Neural crest cell (in vitro differentiated cells): ENCODE results near the gene ITGAX. TPM values are rescaled to one million over a fixed set of nuclear protein-coding genes. Genes with fewer than 3 reads are reported as not detected.

Experiments used
- DNase-seq: peaks from one replicate; pipeline ENCODE4 v3.0.0; 2021; ENCODE audit warnings: low read depth, mixed read lengths, low spot score
- H3K27ac Mint-ChIP-seq: one replicate; pipeline ENCODE4 v1.8.0; 2021; ENCODE audit warnings: mild to moderate bottlenecking, mixed read lengths; ENCODE audit not compliant: unreplicated experiment
- H3K27me3 Mint-ChIP-seq: 2 replicates; pipeline ENCODE4 v1.8.0; 2021; ENCODE audit warnings: low read depth, mild to moderate bottlenecking, mixed read lengths
- H3K36me3 Mint-ChIP-seq: 2 replicates; pipeline ENCODE4 v1.8.0; 2021; ENCODE audit warnings: low read depth, mild to moderate bottlenecking, mixed read lengths
- H3K4me1 Mint-ChIP-seq: 2 replicates; pipeline ENCODE4 v1.8.0; 2021; ENCODE audit warnings: mixed read lengths
- H3K4me3 Mint-ChIP-seq: one replicate; pipeline ENCODE4 v1.8.0; 2021; ENCODE audit warnings: mild to moderate bottlenecking, mixed read lengths
- H3K9me3 Mint-ChIP-seq: 2 replicates; pipeline ENCODE4 v1.8.0; 2021; ENCODE audit warnings: mixed read lengths
- CTCF ChIP-seq: fragments of 200-600 bp; sonication (generic); conservative IDR thresholded peaks from 2 replicates; pipeline ENCODE4 v1.5.0; 2021; ENCODE audit warnings: antibody characterized with exemption, mild to moderate bottlenecking
- total RNA-seq: library from RNA; stranded (reverse); gene quantifications from 2 replicates; pipeline ENCODE4 v1.2.1, GENCODE V29; 2021

Gene ITGAX
- total RNA-seq, 1 donor from 2014 or later: not detected

DNA sequence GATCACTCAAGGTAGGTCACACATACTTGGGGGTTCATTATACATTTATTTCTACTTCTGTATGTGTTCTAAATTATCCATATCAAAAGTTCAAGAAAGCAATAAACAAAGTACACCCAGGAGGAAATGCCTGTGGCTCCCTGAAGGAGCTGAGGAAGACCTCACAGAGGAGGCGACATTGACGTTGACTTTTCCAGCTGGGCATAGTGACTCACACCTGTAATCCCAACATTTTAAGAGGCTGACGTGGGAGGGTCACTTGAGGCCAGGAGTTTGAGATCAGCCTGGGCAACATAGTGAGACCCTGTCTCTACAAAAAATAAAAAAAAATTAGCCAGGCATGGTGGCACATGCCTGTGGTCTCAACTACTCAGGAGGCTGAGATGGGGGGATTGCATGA is 54.5 kb downstream of the ITGAX start:
- H3K4me1 Mint-ChIP-seq: no peaks in the 10 kb centered on the region
- DNase-seq: no peak
- TF ChIP-seq CTCF: no peak
- H3K27ac Mint-ChIP-seq: no peak overlapping the region
- no peaks in the 10 kb centered on the region for H3K9me3 Mint-ChIP-seq
- H3K27me3 Mint-ChIP-seq: peaks cover 23% of the 10 kb centered on the region
- no peaks in the 10 kb centered on the region for H3K36me3 Mint-ChIP-seq
- H3K4me3 Mint-ChIP-seq: no peak overlapping the region

- H3K36me3 Mint-ChIP-seq: no peaks in the 10 kb centered on the region
These were observed 55.1 kb downstream of the ITGAX start for GRCh38 chr16:31410082-31410481.

GRCh38 chr16:31411024-31411844 is 56.3 kb downstream of the ITGAX start:
- no peak for DNase-seq
- Mint-ChIP-seq H3K4me3 (no peak overlapping the region), H3K4me1 (no peaks in the 10 kb centered on the region), H3K36me3 (no peaks in the 10 kb centered on the region), H3K27ac (no peak overlapping the region), H3K9me3 (no peaks in the 10 kb centered on the region), H3K27me3 (peaks cover 35% of the 10 kb centered on the region)
- no peak for TF ChIP-seq CTCF

More at GRCh38 chr16:31410082-31410481, 55.1 kb downstream of the ITGAX start:
- H3K9me3 Mint-ChIP-seq: no peaks in the 10 kb centered on the region
- H3K27me3 Mint-ChIP-seq: peaks cover 26% of the 10 kb centered on the region
- H3K27ac Mint-ChIP-seq: no peak overlapping the region
- H3K4me1 Mint-ChIP-seq: no peaks in the 10 kb centered on the region
- DNase-seq: no peak
- no peak for TF ChIP-seq CTCF
- H3K4me3 Mint-ChIP-seq: no peak overlapping the region

DNA sequence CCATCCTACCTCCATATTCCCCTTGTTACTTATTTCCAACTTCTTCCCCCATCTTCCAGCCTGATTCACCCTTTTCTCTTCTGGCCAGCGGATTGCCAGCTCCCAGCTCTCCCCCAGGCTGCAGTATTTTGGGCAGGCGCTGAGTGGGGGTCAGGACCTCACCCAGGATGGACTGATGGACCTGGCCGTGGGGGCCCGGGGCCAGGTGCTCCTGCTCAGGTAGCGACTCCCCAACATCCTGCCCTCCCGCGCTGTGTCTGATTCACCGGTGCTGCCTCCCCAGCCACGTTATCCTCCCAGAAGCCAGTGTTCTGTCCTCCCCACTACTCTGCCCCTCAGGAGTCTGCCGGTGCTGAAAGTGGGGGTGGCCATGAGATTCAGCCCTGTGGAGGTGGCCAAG is 57.8 kb downstream of the ITGAX start:
- DNase-seq: no peak
- no peak for TF ChIP-seq CTCF
- Mint-ChIP-seq H3K27ac (no peak overlapping the region), H3K9me3 (no peaks in the 10 kb centered on the region), H3K36me3 (no peaks in the 10 kb centered on the region), H3K27me3 (peaks cover 34% of the 10 kb centered on the region), H3K4me1 (no peaks in the 10 kb centered on the region), H3K4me3 (no peak overlapping the region)

DNA sequence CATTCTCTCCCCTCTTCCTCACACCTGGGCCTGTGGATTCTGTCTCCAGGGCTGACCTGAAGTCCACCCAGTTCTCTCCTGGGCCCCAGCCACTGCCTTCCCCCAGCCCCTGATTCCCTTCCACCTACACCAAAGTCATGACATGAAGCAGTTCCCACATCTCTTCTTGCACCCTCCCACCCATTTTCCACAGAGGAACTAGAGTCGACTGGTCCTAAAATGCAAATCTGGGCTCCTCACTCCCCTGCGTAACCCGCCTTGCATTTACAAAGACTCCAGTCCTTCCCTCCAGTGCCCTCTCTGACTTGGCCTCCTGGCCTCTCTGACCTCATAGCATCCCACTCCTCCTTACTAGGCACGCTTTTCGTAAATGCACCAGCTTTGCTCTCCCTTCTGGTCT is 58.4 kb downstream of the ITGAX start:
- Mint-ChIP-seq H3K27me3 (peaks cover 35% of the 10 kb centered on the region), H3K4me3 (no peak overlapping the region), H3K9me3 (peaks cover 4% of the 10 kb centered on the region), H3K4me1 (no peaks in the 10 kb centered on the region), H3K36me3 (no peaks in the 10 kb centered on the region), H3K27ac (peak overlapping the region; percentile 60)
- no peak for TF ChIP-seq CTCF
- no peak for DNase-seq
